Measurements from ENCODE around the gene TRIP6. TPM values are rescaled to one million over a fixed set of nuclear protein-coding genes. Genes with fewer than 3 reads are reported as not detected.

Gene TRIP6
- total and polyA plus RNA-seq, 2 experiments from 2014 or later: 57.5 to 70.3 TPM

GRCh38 chr7:100839361-100839760 lies 27.8 kb upstream of the TRIP6 start:
- no peak for TF ChIP-seq EZH2 (IDR thresholded peaks at IDR 0.05; ENCODE audit: borderline replicate concordance)
- no peak for TF ChIP-seq CTCF (IDR thresholded peaks at IDR 0.05; ENCODE audit: poor library complexity)
- TF ChIP-seq EZH2phosphoT487 (IDR thresholded peaks at IDR 0.05; ENCODE audit: low read depth, severe bottlenecking, unreplicated experiment): no peak
- no peaks in the 10 kb centered on the region for H3K36me3 ChIP-seq (replicated peaks; ENCODE audit: insufficient read depth, low read depth)
- H3K4me3 ChIP-seq: no peak overlapping the region
- no peak for DNase-seq (ENCODE audit: low spot score)
- H3K27me3 ChIP-seq: no peaks in the 10 kb centered on the region
- no peaks in the 10 kb centered on the region for H4K20me1 ChIP-seq (ENCODE audit: insufficient read depth, poor library complexity, severe bottlenecking)
- no peaks in the 10 kb centered on the region for H3K79me2 ChIP-seq
- H3K27ac ChIP-seq: no peak overlapping the region
- H2AFZ ChIP-seq: no peak overlapping the region
- 97% methylated on average over 18 of the region's 18 CpGs for WGBS (ENCODE audit: low lambda C conversion rate, missing lambda C conversion rate)
- peaks cover 13% of the 10 kb centered on the region for H3K4me1 ChIP-seq (ENCODE audit: insufficient read depth)
- no peaks in the 10 kb centered on the region for H3K9me3 ChIP-seq (ENCODE audit: low read depth)
- no peaks in the 10 kb centered on the region for H3K9me2 ChIP-seq (replicated peaks; ENCODE audit: insufficient read depth)
- no peak overlapping the region for H3K4me2 ChIP-seq

GRCh38 chr7:100840470-100841100 lies 26.6 kb upstream of the TRIP6 start:
- Histone ChIP-seq H3K4me2 (peak overlapping the region; percentile 47), H2AFZ (peak overlapping the region; percentile 68), H3K4me3 (no peak overlapping the region), H3K79me2 (no peaks in the 10 kb centered on the region), H3K27ac (peak overlapping the region; percentile 31), H3K9me2 (replicated peaks; ENCODE audit: insufficient read depth) (no peaks in the 10 kb centered on the region), H4K20me1 (ENCODE audit: insufficient read depth, poor library complexity, severe bottlenecking) (no peaks in the 10 kb centered on the region), H3K9me3 (ENCODE audit: low read depth) (no peaks in the 10 kb centered on the region), H3K4me1 (ENCODE audit: insufficient read depth) (peaks cover 13% of the 10 kb centered on the region), H3K27me3 (no peaks in the 10 kb centered on the region), H3K36me3 (replicated peaks; ENCODE audit: insufficient read depth, low read depth) (no peaks in the 10 kb centered on the region)
- TF ChIP-seq CTCF (IDR thresholded peaks at IDR 0.05; ENCODE audit: poor library complexity): no peak
- TF ChIP-seq EZH2phosphoT487 (IDR thresholded peaks at IDR 0.05; ENCODE audit: low read depth, severe bottlenecking, unreplicated experiment): no peak
- DNase-seq (ENCODE audit: low spot score): no peak
- 41% methylated on average over 8 of the region's 8 CpGs for WGBS (ENCODE audit: low lambda C conversion rate, missing lambda C conversion rate)

GRCh38 chr7:100847360-100847759 lies 19.8 kb upstream of the TRIP6 start:
- Histone ChIP-seq H3K36me3 (replicated peaks; ENCODE audit: insufficient read depth, low read depth) (no peaks in the 10 kb centered on the region), H3K79me2 (no peaks in the 10 kb centered on the region), H4K20me1 (ENCODE audit: insufficient read depth, poor library complexity, severe bottlenecking) (no peaks in the 10 kb centered on the region), H3K4me1 (ENCODE audit: insufficient read depth) (no peaks in the 10 kb centered on the region), H2AFZ (no peak overlapping the region), H3K27ac (no peak overlapping the region), H3K9me2 (replicated peaks; ENCODE audit: insufficient read depth) (no peaks in the 10 kb centered on the region), H3K27me3 (no peaks in the 10 kb centered on the region), H3K9me3 (ENCODE audit: low read depth) (no peaks in the 10 kb centered on the region), H3K4me3 (no peak overlapping the region), H3K4me2 (no peak overlapping the region)
- WGBS (ENCODE audit: low lambda C conversion rate, missing lambda C conversion rate): 99% methylated on average over 4 of the region's 4 CpGs
- no peak for DNase-seq (ENCODE audit: low spot score)
- TF ChIP-seq EZH2 (IDR thresholded peaks at IDR 0.05; ENCODE audit: borderline replicate concordance): no peak
- TF ChIP-seq EZH2phosphoT487 (IDR thresholded peaks at IDR 0.05; ENCODE audit: low read depth, severe bottlenecking, unreplicated experiment): no peak
- no peak for TF ChIP-seq CTCF (IDR thresholded peaks at IDR 0.05; ENCODE audit: poor library complexity)
